A549 (cell line): ENCODE results near the gene HTRA3. TPM values are rescaled to one million over a fixed set of nuclear protein-coding genes. Genes with fewer than 3 reads are reported as not detected.
A peak's percentile ranks its signal among the peaks of the same experiment; 100 is the strongest.

Experiments
- ATAC-seq, 2 experiments: fragments of 200-7000 bp in 1 of 2; fragments of >200 bp in 1 of 2; cut with Nextera tagmentation in 1 of 2; cut with Tn5 transposase in 1 of 2; 3 replicates each; pipeline versions ENCODE4 v1.8.0 to v1.9.1; 2018 to 2020; ENCODE audit warnings: mild to moderate bottlenecking in 1 of 2, moderate library complexity in 1 of 2
- CTCF ChIA-PET: fragments of 300-600 bp; sonication (Branson Sonifier 250); formaldehyde crosslinking; extraction: SDS; loops from one replicate; lab custom pipeline; 2021; ENCODE audit warnings: antibody characterized with exemption, inconsistent platforms; lab: Yijun Ruan, JAX
- POLR2A ChIA-PET: fragments of 350-600 bp; formaldehyde crosslinking; extraction: SDS; loops from one replicate; lab custom pipeline; 2021; ENCODE audit warnings: antibody characterized with exemption, inconsistent platforms; lab: Yijun Ruan, JAX
- DNase-seq, 2 experiments: peaks; one replicate each; pipeline versions ENCODE4 v3.0.0 to v3.0.0-alpha.2; 2011 to 2016; ENCODE audit warnings: low read depth in 1 of 2, low spot score in 1 of 2
- FAIRE-seq: peaks from 2 replicates; lab custom pipeline; 2011; peaks lifted over from hg19 to GRCh38; lab: Jason Lieb, UNC
- H3K27ac ChIP-seq, 2 experiments: fragments of >200 bp; sonication (Bioruptor Twin); formaldehyde crosslinking; 3 replicates each; pipeline ENCODE4 v1.5.1; 2016 to 2017
- H3K4me1 ChIP-seq: fragments of >200 bp; sonication (Bioruptor Twin); formaldehyde crosslinking; 3 replicates; pipeline ENCODE4 v1.6.1; 2016
- H3K4me2 ChIP-seq: fragments of >200 bp; sonication (Bioruptor Twin); formaldehyde crosslinking; 3 replicates; pipeline ENCODE4 v1.6.1; 2016
- H3K4me3 ChIP-seq: fragments of >200 bp; sonication (Bioruptor Twin); formaldehyde crosslinking; 3 replicates; pipeline ENCODE4 v1.5.1; 2016
- H3K9me3 ChIP-seq: fragments of >200 bp; sonication (Bioruptor Twin); formaldehyde crosslinking; 3 replicates; pipeline ENCODE4 v1.6.1; 2016
- EHF ChIP-seq: fragments of 250-450 bp; sonication (Bioruptor Pico); IDR thresholded peaks from 2 replicates; pipeline ENCODE4 v1.5.0; 2020; ENCODE audit warnings: mild to moderate bottlenecking
- EHMT2 ChIP-seq: fragments of 200-600 bp; sonication (generic); IDR thresholded peaks from 2 replicates; pipeline ENCODE4 v1.6.1; 2016; ENCODE audit warnings: antibody characterized with exemption, low read depth, mild to moderate bottlenecking, moderate library complexity
- ESRRA ChIP-seq: fragments of 150-350 bp; IDR thresholded peaks from 2 replicates; pipeline ENCODE4 v1.6.1; 2014; ENCODE audit warnings: mild to moderate bottlenecking, low read length, borderline replicate concordance
- FOSB ChIP-seq: fragments of 250-450 bp; sonication (Bioruptor Pico); IDR thresholded peaks from 2 replicates; pipeline ENCODE4 v1.5.0; 2020; ENCODE audit warnings: mild to moderate bottlenecking, moderate library complexity
- JUNB ChIP-seq: fragments of >200 bp; sonication (Bioruptor Twin); formaldehyde crosslinking; IDR thresholded peaks from 2 replicates; pipeline ENCODE4 v1.6.1; 2016
- NR3C1 ChIP-seq: fragments of >200 bp; sonication (Bioruptor Twin); formaldehyde crosslinking; IDR thresholded peaks from 3 replicates; pipeline ENCODE4 v1.6.1; 2017
- POLR2A ChIP-seq: IDR thresholded peaks from 2 replicates; pipeline ENCODE4 v1.6.1; 2012; ENCODE audit warnings: mild to moderate bottlenecking, low read length
- RARB ChIP-seq: fragments of 250-450 bp; sonication (Bioruptor Pico); IDR thresholded peaks from 2 replicates; pipeline ENCODE4 v1.8.0; 2021; ENCODE audit warnings: mild to moderate bottlenecking, moderate library complexity
- ZFP36 ChIP-seq: fragments of 450-650 bp; IDR thresholded peaks from 2 replicates; pipeline ENCODE4 v1.6.1; 2014; ENCODE audit warnings: borderline replicate concordance; ENCODE audit not compliant: partially characterized antibody
- ZSCAN20 ChIP-seq: fragments of 250-450 bp; sonication (Bioruptor Pico); IDR thresholded peaks from 2 replicates; pipeline ENCODE4 v1.8.0; 2022; ENCODE audit warnings: mild to moderate bottlenecking, moderate library complexity
- WGBS: methylation state at CpG from one replicate; pipeline ENCODE4 v1.1.6; 2017; ENCODE audit errors: missing lambda C conversion rate; 5-methylcytosine and 5-hydroxymethylcytosine counted together
- polyA plus RNA-seq, 4 experiments: library from polyadenylated mRNA; depleted of rRNA in 3 of 4; stranded (reverse); fragments of >200 nt; fragmentation: RNase III in 1 of 4; extraction: RNeasy Plus Mini Kit Qiagen cat#74134 plus additional on column Dnase treatment in 1 of 4; gene quantifications; 2 replicates in 3 of 4; 3 replicates in 1 of 4; pipeline ENCODE4 v1.2.3, GENCODE V29; 2011 to 2017
- TF ChIP-seq, protein P1 (sequence below): fragments of 250-450 bp; sonication (Bioruptor Pico); IDR thresholded peaks from 2 replicates; pipeline ENCODE4 v1.5.0; 2021; ENCODE audit warnings: mild to moderate bottlenecking, moderate library complexity, borderline replicate concordance

The HTRA3 gene
- polyA plus RNA-seq, 2 of the 4 experiments (the other 2 are of a cell fraction): 4.6 to 7.4 TPM

DNA sequence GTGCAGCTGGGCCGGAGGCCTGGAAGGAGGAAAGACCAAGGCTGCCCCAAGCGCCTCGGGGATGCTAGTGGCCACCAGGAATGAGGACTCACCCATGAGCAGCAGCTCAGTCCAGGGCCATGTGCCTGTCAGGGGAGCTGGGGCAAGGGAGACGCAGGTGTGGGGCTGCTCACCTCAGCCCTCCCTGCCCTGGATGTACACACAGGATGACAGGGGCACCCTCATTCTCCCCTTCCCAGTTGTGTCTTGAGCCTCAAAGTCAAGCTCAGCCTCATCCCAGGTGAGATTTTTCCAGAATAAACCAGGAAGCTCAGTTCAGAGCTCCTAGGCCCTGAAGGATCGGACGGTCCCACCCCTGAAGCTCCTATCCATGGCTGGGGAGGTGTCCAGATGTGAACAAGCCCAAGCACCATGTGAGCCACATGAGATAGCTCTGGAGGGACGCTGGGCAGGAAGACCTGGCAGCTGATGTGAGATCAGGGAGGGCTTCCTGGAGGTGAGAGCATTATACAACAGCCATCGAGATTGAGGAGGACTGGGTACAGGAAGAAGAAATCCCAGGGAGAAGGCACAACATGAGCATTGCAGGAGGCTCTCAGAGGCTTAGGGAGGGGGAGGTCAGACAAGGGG, 23.0 kb downstream of the HTRA3 start:
- FAIRE-seq (no peak), ATAC-seq (no peak), DNase-seq (no peak)
- no peak overlapping the region for H3K4me3 ChIP-seq
- 71% methylated on average over 7 of the region's 8 CpGs for WGBS
- ChIA-PET POLR2A (no interaction called here), CTCF (interaction anchor here (0.8 to 1.8 kb wide), 2 partner anchors 16 to 25 kb away, joined by 3 to 7 read pairs; no protein-coding TSS in a partner anchor)
- no peaks in the 10 kb centered on the region for H3K4me1 ChIP-seq
- TF ChIP-seq ZFP36 (peak; percentile 48), POLR2A (no peak)
- H3K4me2 ChIP-seq: no peak overlapping the region
- no peak overlapping the region for H3K27ac ChIP-seq
- H3K9me3 ChIP-seq: no peaks in the 10 kb centered on the region

DNA sequence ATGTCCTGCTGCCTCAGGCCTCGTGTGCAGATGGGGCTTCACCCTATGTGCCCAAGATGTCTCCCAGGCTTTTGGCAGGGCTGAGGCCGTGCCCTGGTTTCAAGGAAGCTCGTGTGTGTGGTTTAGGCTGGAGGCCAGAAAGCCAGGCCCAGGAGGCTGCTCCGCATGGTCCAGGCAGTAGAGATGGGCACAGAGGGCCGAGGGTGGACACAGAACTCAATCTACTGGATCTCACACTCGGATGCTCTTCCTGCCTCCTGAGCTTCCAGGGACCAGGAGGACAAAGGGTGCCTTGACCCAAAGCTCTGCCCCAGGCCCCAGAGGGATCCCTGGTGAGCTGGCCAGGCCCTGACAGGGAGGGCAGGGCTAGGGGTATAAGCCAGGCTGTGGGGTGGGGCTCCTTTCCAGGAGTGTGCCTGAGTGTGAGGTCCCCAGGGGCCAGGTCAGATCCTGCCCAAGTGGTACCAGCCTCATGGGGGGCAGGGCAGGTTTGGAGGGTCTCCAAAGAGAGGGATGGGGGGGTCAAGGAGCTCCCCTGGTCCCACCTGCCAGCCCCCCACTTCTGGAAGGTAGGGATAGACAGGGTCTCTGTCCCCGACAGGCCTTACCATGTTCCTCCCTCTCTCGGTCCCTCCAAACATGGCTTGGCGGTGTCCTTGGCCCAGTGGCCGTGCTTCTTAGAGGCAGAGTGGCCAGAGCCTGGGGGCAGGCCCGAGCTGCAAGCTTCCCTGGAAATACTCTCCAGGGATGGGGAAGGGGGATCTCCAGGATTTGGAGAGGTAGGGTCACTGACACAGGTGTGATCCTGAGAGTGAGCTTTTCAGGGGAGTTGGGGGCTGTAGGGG, 23.8 kb downstream of the HTRA3 start:
- Histone ChIP-seq H3K27ac (no peak overlapping the region), H3K9me3 (no peaks in the 10 kb centered on the region), H3K4me1 (no peaks in the 10 kb centered on the region), H3K4me3 (no peak overlapping the region), H3K4me2 (no peak overlapping the region)
- no peak for TF ChIP-seq RARB (CRISPR knock-in tag)
- POLR2A ChIA-PET: no interaction called here
- WGBS: 60% methylated on average over 4 of the region's 11 CpGs
- CTCF ChIA-PET: interaction anchor here (0.8 to 1.8 kb wide), 3 partner anchors 11 to 57 kb away, joined by 3 to 7 read pairs (median 3); no protein-coding TSS in a partner anchor
- DNase-seq (no peak), FAIRE-seq (no peak), ATAC-seq (no peak)

DNA sequence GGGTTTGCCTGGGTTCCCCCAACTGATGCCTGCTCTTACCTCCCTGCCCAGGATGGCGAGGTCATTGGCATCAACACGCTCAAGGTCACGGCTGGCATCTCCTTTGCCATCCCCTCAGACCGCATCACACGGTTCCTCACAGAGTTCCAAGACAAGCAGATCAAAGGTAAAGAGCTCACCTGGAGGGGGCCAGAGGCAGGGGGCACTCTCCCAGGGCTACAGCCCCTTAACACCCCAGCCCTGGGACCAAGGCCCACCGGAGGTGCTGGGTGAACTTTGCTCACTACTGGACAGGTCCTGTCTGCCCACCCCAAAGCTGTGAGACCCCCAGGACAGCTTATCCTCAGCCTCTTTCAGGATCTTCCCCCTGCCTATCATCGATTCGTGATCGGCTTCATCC, 24.5 kb downstream of the HTRA3 start:
- no peak overlapping the region for H3K4me3 ChIP-seq
- H3K4me2 ChIP-seq: no peak overlapping the region
- no peaks in the 10 kb centered on the region for H3K9me3 ChIP-seq
- CTCF ChIA-PET: interaction anchor here (0.8 to 1.8 kb wide), 3 partner anchors 10 to 56 kb away, joined by 3 to 7 read pairs (median 3); no protein-coding TSS in a partner anchor
- TF ChIP-seq ESRRA (no peak), ZSCAN20 (no peak), NR3C1 (no peak), FOSB (CRISPR knock-in tag) (no peak)
- TF ChIP-seq, protein P1, sequence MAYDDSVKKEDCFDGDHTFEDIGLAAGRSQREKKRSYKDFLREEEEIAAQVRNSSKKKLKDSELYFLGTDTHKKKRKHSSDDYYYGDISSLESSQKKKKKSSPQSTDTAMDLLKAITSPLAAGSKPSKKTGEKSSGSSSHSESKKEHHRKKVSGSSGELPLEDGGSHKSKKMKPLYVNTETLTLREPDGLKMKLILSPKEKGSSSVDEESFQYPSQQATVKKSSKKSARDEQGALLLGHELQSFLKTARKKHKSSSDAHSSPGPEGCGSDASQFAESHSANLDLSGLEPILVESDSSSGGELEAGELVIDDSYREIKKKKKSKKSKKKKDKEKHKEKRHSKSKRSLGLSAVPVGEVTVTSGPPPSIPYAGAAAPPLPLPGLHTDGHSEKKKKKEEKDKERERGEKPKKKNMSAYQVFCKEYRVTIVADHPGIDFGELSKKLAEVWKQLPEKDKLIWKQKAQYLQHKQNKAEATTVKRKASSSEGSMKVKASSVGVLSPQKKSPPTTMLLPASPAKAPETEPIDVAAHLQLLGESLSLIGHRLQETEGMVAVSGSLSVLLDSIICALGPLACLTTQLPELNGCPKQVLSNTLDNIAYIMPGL: no peak
- POLR2A ChIA-PET: no interaction called here
- H3K4me1 ChIP-seq: no peaks in the 10 kb centered on the region
- FAIRE-seq (no peak), DNase-seq (no peak), ATAC-seq (no peak)
- 87% methylated on average over 8 of the region's 9 CpGs for WGBS
- no peak overlapping the region for H3K27ac ChIP-seq

DNA sequence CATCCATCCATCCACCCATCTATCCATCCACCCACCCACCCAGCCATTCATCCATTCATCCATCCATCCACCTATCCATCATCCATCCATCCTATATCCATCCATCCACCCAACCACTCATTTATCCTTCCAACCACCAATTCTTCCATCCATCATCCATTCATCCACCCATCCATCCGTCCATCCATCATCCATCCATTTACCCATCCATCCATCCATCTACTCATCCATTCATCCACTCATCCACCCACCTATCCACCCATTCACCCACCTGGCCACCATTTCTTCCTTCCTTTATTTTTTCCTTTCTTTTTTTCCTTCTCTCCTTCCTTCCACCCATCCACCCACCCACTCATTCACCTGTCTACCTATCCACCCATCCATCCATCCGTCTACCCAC, 25.2 kb downstream of the HTRA3 start:
- FAIRE-seq: no peak
- H3K4me3 ChIP-seq: no peak overlapping the region
- no peaks in the 10 kb centered on the region for H3K9me3 ChIP-seq
- DNase-seq: no peak
- H3K27ac ChIP-seq: no peak overlapping the region
- TF ChIP-seq JUNB (no peak), RARB (CRISPR knock-in tag) (no peak), EHMT2 (no peak), EHF (CRISPR knock-in tag) (no peak)
- TF ChIP-seq, protein P1: no peak
- no peak overlapping the region for H3K4me2 ChIP-seq
- no peaks in the 10 kb centered on the region for H3K4me1 ChIP-seq
- CTCF ChIA-PET: no interaction called here
- POLR2A ChIA-PET: no interaction called here
- 61% methylated on average over 2 of the region's 2 CpGs for WGBS
- ATAC-seq: no peak
